Chondrocyte (in vitro differentiated cells): ENCODE data around the gene ACSF3. TPM values are rescaled to one million over a fixed set of nuclear protein-coding genes. Genes with fewer than 3 reads are reported as not detected.

Experiments
- DNase-seq: peaks from one replicate; pipeline ENCODE4 v3.0.0; 2021; ENCODE audit warnings: mixed read lengths, low spot score
- H3K27ac Mint-ChIP-seq: one replicate; pipeline ENCODE4 v1.8.0; 2021; ENCODE audit warnings: mild to moderate bottlenecking, moderate library complexity, mixed read lengths; ENCODE audit not compliant: unreplicated experiment
- H3K27me3 Mint-ChIP-seq: 2 replicates; pipeline ENCODE4 v1.8.0; 2021; ENCODE audit warnings: low read depth, mixed read lengths
- H3K36me3 Mint-ChIP-seq: 2 replicates; pipeline ENCODE4 v1.8.0; 2021; ENCODE audit warnings: low read depth, mixed read lengths
- H3K4me1 Mint-ChIP-seq: 2 replicates; pipeline ENCODE4 v1.8.0; 2021; ENCODE audit warnings: low read depth, mild to moderate bottlenecking, mixed read lengths
- H3K4me3 Mint-ChIP-seq: one replicate; pipeline ENCODE4 v1.8.0; 2021; ENCODE audit warnings: mild to moderate bottlenecking, moderate library complexity, mixed read lengths; ENCODE audit not compliant: unreplicated experiment
- H3K9me3 Mint-ChIP-seq: 2 replicates; pipeline ENCODE4 v1.8.0; 2021; ENCODE audit warnings: low read depth, mixed read lengths
- total RNA-seq: library from RNA; stranded (reverse); gene quantifications from 3 replicates; pipeline ENCODE4 v1.2.1, GENCODE V29; 2021
- TF ChIP-seq, protein P1 (sequence below): fragments of 200-600 bp; sonication (generic); IDR thresholded peaks from 2 replicates; pipeline ENCODE4 v1.5.0; 2021; ENCODE audit warnings: antibody characterized with exemption, mild to moderate bottlenecking, moderate library complexity

ACSF3 gene
- total RNA-seq, 1 donor from 2014 or later = 19.5 TPM

DNA sequence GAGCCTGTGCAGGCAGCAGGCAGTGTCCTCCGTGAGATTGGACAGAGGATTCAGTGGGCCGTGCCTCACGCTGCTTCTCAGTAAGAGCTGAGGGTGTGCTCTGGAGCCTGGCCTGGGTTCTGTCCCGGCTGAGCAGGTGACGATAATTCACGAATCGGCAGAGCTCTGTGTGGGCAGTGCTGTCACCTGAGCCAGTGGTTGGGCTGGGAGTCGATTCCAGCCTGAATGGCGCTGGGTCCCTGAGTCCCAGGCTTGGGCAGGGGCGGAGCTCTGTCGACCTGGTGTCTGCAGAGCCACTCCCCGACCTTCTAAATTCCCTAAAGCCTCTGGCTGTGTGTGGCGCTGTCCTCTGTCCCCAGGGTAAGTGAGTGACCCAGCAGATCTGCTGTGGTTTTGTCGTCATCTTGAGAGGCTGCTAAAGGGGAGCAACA lies 8.4 kb downstream of the ACSF3 start:
- peaks cover 6% of the 10 kb centered on the region for H3K4me1 Mint-ChIP-seq
- no peak overlapping the region for H3K4me3 Mint-ChIP-seq
- no peaks in the 10 kb centered on the region for H3K27me3 Mint-ChIP-seq
- TF ChIP-seq, protein P1, sequence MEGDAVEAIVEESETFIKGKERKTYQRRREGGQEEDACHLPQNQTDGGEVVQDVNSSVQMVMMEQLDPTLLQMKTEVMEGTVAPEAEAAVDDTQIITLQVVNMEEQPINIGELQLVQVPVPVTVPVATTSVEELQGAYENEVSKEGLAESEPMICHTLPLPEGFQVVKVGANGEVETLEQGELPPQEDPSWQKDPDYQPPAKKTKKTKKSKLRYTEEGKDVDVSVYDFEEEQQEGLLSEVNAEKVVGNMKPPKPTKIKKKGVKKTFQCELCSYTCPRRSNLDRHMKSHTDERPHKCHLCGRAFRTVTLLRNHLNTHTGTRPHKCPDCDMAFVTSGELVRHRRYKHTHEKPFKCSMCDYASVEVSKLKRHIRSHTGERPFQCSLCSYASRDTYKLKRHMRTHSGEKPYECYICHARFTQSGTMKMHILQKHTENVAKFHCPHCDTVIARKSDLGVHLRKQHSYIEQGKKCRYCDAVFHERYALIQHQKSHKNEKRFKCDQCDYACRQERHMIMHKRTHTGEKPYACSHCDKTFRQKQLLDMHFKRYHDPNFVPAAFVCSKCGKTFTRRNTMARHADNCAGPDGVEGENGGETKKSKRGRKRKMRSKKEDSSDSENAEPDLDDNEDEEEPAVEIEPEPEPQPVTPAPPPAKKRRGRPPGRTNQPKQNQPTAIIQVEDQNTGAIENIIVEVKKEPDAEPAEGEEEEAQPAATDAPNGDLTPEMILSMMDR = no peak
- peaks cover 19% of the 10 kb centered on the region for H3K36me3 Mint-ChIP-seq
- H3K27ac Mint-ChIP-seq = no peak overlapping the region
- DNase-seq = peak; percentile 60
- no peaks in the 10 kb centered on the region for H3K9me3 Mint-ChIP-seq

DNA sequence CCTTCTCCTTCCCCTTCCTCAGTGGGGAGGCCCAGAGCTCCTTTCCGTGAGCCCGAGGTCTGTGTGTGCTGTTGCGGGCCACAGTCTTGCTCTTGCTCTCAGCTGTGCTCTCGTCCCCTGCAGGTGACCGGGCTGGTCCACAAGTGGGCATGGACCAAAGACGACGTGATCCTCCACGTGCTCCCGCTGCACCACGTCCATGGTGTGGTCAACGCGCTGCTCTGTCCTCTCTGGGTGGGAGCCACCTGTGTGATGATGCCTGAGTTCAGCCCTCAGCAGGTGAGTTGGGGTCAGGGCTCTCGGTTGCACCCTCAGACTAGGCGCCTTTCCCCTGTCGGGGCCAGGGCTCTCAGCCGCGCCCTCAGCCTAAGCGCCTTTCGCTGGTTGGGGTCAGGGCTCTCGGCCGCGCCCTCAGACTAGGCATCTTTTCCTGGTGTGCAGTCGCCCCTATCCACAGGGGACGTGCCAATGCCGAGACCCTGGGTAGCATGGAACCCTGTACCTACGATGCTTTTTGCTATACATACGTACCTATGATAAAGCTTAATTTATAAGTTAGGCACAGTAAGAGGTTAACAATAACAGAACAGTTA lies 8.9 kb downstream of the ACSF3 start:
- Mint-ChIP-seq H3K4me3 (no peak overlapping the region), H3K27ac (no peak overlapping the region), H3K9me3 (no peaks in the 10 kb centered on the region), H3K27me3 (no peaks in the 10 kb centered on the region), H3K36me3 (peaks cover 23% of the 10 kb centered on the region), H3K4me1 (peaks cover 6% of the 10 kb centered on the region)
- DNase-seq = peak; percentile 89
- TF ChIP-seq, protein P1 = no peak

DNA sequence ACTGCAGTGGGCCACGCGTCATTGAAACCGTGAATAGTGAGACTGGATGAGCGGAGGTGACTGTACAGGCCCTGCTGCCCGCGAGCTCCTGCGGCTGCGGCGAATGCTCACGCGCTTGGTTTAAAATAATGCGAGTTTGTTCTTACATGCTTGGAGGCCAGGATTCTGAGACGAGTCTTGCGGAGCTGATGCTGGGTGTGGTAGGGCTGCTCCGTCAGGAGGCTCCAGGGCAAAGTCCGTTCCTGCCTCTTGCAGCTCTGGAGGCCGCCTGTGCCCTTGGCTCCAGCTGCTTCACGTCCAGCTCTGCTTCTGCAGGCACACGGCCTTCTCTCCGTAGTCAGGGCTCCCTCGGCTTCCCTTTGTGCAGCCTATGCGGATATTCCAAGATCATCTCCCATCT lies 9.5 kb downstream of the ACSF3 start:
- H3K27ac Mint-ChIP-seq = no peak overlapping the region
- no peaks in the 10 kb centered on the region for H3K27me3 Mint-ChIP-seq
- H3K4me1 Mint-ChIP-seq = peaks cover 6% of the 10 kb centered on the region
- H3K9me3 Mint-ChIP-seq = no peaks in the 10 kb centered on the region
- TF ChIP-seq, protein P1 = no peak
- H3K4me3 Mint-ChIP-seq = no peak overlapping the region
- peak; percentile 50 for DNase-seq
- peaks cover 24% of the 10 kb centered on the region for H3K36me3 Mint-ChIP-seq

DNA sequence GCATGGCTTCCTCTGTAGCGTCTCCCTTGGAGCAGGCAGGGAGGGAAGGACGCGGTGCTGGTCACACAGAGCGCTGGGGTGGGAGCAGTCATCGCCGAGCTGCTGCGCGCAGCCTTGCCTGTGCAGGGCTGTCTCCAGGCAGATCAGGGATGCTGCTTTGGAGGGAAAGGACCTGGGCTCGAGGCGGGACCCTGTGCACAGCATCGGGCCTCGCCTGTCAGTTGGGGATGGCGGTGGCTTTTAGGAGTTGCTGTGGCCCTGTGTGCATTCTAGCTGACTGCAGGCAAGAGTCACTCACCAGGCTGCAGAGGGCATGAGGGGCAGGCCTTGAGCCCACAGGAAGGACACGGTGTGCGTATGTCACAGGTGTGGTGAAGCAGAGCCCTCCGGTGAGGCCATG lies 10.1 kb downstream of the ACSF3 start:
- peaks cover 6% of the 10 kb centered on the region for H3K4me1 Mint-ChIP-seq
- H3K27ac Mint-ChIP-seq = no peak overlapping the region
- H3K9me3 Mint-ChIP-seq = no peaks in the 10 kb centered on the region
- no peak overlapping the region for H3K4me3 Mint-ChIP-seq
- DNase-seq = peak; percentile 79
- peaks cover 24% of the 10 kb centered on the region for H3K36me3 Mint-ChIP-seq
- H3K27me3 Mint-ChIP-seq = no peaks in the 10 kb centered on the region
- TF ChIP-seq, protein P1 = no peak

DNA sequence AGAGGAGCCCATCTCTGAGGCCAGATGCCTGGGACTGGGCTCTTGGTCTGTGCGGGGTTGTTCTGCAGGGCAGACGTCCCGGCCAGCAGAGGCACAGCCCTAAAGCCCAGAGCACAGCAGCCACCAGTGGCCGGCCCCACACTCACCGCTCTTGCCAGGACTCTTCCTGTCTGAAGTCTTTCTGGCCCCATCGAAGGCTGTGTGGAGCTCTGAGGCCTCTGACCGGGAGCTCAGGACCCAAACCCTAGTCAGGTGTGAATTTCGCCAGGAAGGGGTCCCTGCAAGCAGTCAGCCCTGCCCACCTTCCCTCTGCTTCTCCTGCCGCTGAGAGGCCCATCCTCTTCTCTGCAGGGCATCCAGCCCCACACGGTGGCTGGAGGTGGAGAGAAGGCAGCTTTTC lies 10.7 kb downstream of the ACSF3 start:
- H3K27me3 Mint-ChIP-seq = no peaks in the 10 kb centered on the region
- no peaks in the 10 kb centered on the region for H3K9me3 Mint-ChIP-seq
- peaks cover 5% of the 10 kb centered on the region for H3K4me1 Mint-ChIP-seq
- peaks cover 24% of the 10 kb centered on the region for H3K36me3 Mint-ChIP-seq
- no peak overlapping the region for H3K27ac Mint-ChIP-seq
- TF ChIP-seq, protein P1 = no peak
- H3K4me3 Mint-ChIP-seq = no peak overlapping the region
- DNase-seq = peak; percentile 59
